ENCODE results near the gene TRIP4.

The TRIP4 gene

GRCh38 chr15:64466408-64467141 is 78.9 kb downstream of the TRIP4 start:
- TF ChIP-seq GATA1 (IDR thresholded peaks at IDR 0.05; ENCODE audit: low read depth, low read length) = no peak
- no peak for TF ChIP-seq POLR2A (IDR thresholded peaks at IDR 0.05; ENCODE audit: low read length)
- DNase-seq = no peak

DNA sequence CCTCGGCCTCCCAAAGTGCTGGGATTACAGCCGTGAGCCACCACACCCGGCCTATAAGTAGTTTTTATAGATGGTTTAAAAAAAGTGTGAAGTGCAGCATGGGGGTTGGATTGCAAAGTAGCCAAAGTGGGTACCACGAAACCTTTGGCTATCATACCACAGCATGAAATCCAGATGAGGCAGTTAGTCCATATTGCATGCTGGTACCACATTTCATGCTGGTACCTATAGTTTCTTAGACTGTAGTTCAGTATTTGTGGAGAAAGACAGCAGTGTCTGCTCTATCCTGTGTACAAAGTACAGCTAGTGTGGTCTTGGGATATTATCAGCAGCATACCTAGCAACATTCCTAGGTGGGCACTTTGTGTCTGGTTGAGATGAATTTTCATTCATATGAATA is 84.5 kb downstream of the TRIP4 start:
- TF ChIP-seq GATA1 (IDR thresholded peaks at IDR 0.05; ENCODE audit: low read depth, low read length) = no peak
- no peak for TF ChIP-seq POLR2A (IDR thresholded peaks at IDR 0.05; ENCODE audit: low read length)
- no peak for DNase-seq

- TF ChIP-seq POLR2A (IDR thresholded peaks at IDR 0.05; ENCODE audit: low read length) = no peak
- TF ChIP-seq GATA1 (IDR thresholded peaks at IDR 0.05; ENCODE audit: low read depth, low read length) = no peak
- DNase-seq = no peak
These were observed 87.2 kb downstream of the TRIP4 start for GRCh38 chr15:64474846-64475245.

DNA sequence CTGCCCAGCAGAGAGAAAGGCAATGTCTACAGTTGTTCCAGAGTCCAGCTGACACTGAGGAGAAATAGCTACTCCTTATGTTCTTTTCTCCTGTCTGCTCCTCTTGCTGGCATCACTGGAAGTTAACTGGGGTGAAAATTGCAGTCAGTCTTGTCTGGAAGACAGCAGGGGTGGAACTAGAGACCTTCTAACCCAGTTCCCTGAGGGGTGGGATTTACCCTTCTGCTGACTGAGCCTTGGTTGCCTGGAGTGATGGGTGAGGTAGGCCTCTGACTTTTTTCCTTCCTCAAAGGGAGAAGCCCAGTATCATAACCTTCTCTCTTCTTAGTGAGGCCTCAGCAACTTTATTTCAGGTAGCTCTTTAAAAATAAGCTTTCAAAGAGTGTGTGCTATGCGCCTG is 88.9 kb downstream of the TRIP4 start:
- DNase-seq = no peak
- TF ChIP-seq POLR2A (IDR thresholded peaks at IDR 0.05; ENCODE audit: low read length) (no peak), GATA1 (IDR thresholded peaks at IDR 0.05; ENCODE audit: low read depth, low read length) (no peak)

DNA sequence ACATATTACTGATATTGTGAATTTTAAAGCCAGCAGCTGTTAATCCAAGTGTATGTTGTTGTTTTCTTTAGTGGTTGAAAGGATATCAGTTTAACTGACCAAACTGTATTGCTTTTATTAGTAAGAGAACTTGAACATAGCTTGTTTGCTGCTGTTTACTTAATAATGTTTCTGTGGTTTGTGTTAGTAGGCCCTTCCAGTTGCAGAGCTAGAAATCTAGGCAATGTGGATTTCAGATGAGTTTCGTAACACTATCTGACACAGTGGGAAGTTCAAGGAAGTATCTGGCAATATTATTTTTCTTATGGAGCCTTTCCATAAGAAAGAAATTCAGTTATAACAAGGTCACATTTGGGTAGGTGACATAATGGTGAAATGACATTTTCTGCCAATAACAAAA is 91.2 kb downstream of the TRIP4 start:
- no peak for DNase-seq
- TF ChIP-seq GATA1 (IDR thresholded peaks at IDR 0.05; ENCODE audit: low read depth, low read length) = no peak
- TF ChIP-seq POLR2A (IDR thresholded peaks at IDR 0.05; ENCODE audit: low read length) = no peak

GRCh38 chr15:64480891-64481290 is 93.3 kb downstream of the TRIP4 start:
- TF ChIP-seq GATA1 (IDR thresholded peaks at IDR 0.05; ENCODE audit: low read depth, low read length) (no peak), POLR2A (IDR thresholded peaks at IDR 0.05; ENCODE audit: low read length) (no peak)
- DNase-seq = no peak

DNA sequence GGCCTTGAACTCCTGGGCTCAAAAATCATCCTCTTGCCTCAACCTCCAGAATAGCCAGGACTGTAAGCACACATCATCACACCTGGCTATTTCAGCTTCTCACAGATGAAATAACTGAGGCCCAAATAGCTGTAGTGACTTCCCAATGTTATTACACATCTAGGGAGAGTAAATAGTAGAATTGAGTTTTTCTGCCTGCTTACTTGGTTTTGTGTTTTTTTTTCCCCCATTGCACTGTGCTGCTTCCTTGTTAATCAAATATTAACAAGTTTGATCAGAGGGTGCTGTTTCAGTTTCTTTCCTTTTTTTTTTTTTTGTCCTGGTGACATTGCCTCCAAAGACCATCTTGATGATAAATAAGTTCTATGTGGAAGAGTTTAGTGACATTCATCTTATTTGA is 96.1 kb downstream of the TRIP4 start:
- TF ChIP-seq GATA1 (IDR thresholded peaks at IDR 0.05; ENCODE audit: low read depth, low read length) (no peak), POLR2A (IDR thresholded peaks at IDR 0.05; ENCODE audit: low read length) (no peak)
- DNase-seq = no peak

DNA sequence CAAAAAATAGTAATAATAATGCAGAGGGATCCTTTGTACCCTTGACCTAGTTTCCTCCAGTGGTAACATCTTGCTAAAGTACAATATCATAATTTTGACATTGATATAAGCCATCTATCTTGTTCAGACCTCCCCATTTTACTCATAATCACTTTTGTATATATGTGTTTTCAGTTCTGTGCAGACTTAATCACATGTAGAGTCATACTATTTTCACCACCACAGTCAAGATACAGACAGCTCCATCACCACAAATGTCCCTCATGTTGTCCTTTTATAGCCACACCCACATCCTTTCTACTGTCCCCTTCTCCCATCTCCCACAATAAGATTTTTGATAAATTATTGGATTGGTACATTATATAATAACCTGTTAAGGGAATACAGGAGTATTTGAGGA is 98.2 kb downstream of the TRIP4 start:
- TF ChIP-seq GATA1 (IDR thresholded peaks at IDR 0.05; ENCODE audit: low read depth, low read length) (no peak), POLR2A (IDR thresholded peaks at IDR 0.05; ENCODE audit: low read length) (no peak)
- DNase-seq = no peak

GRCh38 chr15:64490598-64491259 is 103.1 kb downstream of the TRIP4 start:
- DNase-seq = peak; percentile 12 to 29
- TF ChIP-seq POLR2A (IDR thresholded peaks at IDR 0.05; ENCODE audit: low read length) (no peak), GATA1 (IDR thresholded peaks at IDR 0.05; ENCODE audit: low read depth, low read length) (no peak)

DNA sequence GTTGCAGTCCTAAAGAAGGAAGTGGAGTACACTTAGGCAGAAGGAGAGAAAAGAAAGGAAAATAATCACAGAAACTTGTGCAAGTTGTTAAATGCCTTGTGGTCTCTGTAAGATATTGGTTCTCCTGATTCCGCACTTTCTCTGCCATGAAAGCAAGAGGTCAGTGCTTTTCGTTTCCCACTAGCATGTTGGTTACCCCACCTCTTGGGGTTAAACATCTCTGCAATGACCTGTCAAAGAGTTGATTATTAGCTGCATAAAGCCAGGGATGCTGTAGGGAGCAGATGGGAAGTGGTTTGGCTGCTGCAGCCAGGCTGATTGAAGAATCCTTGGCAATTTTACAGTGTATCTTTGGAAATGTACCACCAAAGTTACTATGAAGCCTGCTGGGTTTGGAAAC is 106.0 kb downstream of the TRIP4 start:
- TF ChIP-seq POLR2A (IDR thresholded peaks at IDR 0.05; ENCODE audit: low read length) = no peak
- TF ChIP-seq GATA1 (IDR thresholded peaks at IDR 0.05; ENCODE audit: low read depth, low read length) = no peak
- DNase-seq = no peak

DNA sequence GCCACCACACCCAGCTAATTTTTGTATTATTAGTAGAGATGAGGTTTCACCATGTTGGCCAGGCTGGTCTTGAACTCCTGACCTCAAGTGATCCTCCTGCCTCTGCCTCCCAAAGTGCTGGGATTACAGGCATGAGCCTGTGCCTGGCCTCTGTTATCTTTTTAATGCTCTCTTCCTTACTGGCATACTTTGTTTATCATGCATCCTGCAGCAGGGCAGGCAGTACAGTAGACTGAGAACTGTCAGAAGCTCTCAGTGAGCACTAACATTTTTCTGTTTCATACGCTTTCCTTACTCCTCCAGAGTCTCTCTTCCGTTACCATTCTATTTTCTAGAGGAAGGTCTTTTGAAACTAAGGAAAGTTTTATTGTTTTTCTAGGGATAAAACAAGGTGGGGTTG is 108.3 kb downstream of the TRIP4 start:
- peak; percentile 28 to 58 for DNase-seq

GRCh38 chr15:64500695-64501395 is 113.2 kb downstream of the TRIP4 start:
- TF ChIP-seq GATA1 (IDR thresholded peaks at IDR 0.05; ENCODE audit: low read depth, low read length) = no peak
- TF ChIP-seq POLR2A (IDR thresholded peaks at IDR 0.05; ENCODE audit: low read length) = no peak
- no peak for DNase-seq

DNA sequence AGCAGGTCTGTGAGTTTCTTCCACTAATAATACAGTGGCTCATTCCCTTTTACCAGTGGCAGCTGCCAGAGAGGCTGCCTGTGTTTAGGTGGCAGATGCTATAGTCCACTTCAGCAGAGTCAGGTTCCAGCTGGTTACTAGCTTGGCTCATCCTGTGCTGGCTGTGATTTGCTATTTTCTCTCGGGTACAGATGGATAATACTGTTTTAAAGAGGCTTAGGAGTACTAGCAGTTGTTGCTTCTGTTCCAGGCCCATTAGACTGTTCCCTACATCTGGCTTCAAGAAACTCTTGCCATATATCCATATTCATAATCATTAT is 113.7 kb downstream of the TRIP4 start:
- TF ChIP-seq POLR2A (IDR thresholded peaks at IDR 0.05; ENCODE audit: low read length) (no peak), GATA1 (IDR thresholded peaks at IDR 0.05; ENCODE audit: low read depth, low read length) (no peak)
- no peak for DNase-seq

DNA sequence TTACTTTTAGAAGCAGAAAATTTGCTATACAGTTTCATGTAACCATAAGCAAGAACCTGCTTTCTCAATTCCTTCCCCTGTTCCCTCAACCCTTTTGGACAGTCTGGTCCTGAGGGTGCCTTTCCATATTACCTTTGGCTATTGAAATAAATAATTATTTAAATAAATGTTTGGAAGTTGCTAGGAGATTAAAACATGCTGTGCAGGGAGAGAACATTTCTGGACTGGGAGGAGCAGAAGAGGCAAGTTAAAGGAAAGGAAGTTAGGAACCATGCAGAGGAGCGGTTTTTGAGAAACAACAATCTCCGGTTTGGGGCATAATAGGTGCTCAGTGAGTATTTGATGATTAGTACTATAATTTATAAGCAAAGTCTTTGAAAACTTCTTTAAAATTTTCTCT is 114.5 kb downstream of the TRIP4 start:
- no peak for DNase-seq
- TF ChIP-seq GATA1 (IDR thresholded peaks at IDR 0.05; ENCODE audit: low read depth, low read length) (no peak), POLR2A (IDR thresholded peaks at IDR 0.05; ENCODE audit: low read length) (no peak)

DNA sequence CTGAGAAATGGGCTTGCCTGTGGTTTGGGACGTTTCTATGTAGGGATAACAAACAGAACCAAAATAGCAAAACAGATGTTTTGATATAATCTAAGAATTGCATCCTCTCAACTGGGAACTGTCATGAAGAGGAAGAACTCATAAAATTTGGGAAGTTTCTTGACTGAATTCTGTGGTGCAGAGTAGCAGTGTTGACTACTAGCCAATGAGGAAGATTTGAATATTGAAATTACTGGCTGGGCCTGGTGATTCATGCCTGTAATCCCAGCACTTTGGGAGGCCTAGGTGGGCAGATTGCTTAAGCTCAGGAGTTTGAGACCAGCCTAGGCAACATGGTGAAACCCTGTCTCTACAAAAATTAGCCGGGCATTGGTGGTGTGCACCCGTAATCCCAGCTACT is 114.9 kb downstream of the TRIP4 start:
- DNase-seq = no peak
- TF ChIP-seq GATA1 (IDR thresholded peaks at IDR 0.05; ENCODE audit: low read depth, low read length) = no peak
- no peak for TF ChIP-seq POLR2A (IDR thresholded peaks at IDR 0.05; ENCODE audit: low read length)
